ENCODE results near the gene CLN6. TPM values are rescaled to one million over a fixed set of nuclear protein-coding genes. Genes with fewer than 3 reads are reported as not detected.
A peak's percentile ranks its signal among the peaks of the same experiment; 100 is the strongest.
"Not testable (repeated sequence)": the region's sequence is repeated elsewhere in the genome, so short reads cannot be mapped to it uniquely, and the experiment has no call there.

CLN6 gene
- total RNA-seq, 1 experiment from 2014 or later = 76.7 TPM

DNA sequence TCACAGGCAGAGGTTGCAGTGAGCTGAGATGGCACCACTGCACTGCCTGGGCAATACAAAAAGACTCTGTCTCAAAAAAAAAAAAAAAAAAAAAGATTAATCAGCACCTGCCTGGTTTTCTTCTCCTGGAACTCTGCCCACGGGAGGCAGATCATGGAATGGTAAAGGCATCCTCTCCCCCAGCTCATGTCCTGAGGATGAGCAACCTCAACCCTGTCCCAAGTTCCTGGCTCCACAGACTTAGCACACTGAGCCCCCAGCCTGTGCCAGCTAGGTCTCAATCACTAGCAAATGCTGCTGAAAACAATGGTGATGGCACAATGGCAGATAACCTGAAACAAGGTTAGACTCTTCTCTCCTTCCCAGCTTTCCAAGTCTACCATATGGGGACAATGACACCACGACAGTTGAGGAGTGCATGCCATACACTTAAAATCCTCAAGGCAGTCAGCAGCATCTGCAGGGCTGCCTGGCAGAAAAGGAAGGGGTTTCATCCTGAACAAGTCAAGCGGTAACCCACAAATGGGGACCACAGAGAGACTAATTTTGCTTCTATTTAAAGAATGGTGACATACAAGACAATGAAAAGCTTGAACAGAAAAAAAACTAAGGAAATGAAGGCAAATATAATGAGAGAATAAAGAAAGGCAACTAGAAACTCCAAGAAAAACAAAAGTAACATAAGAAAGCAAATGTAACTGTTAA lies 4.8 kb downstream of the CLN6 start:
- DNase-seq = no peak
- H3K36me3 Mint-ChIP-seq (ENCODE audit: insufficient read depth, unreplicated experiment) = peaks cover 10% of the 10 kb centered on the region
- peaks cover 10% of the 10 kb centered on the region for H3K4me1 Mint-ChIP-seq (ENCODE audit: low read depth, unreplicated experiment)
- no peaks in the 10 kb centered on the region for H3K27me3 Mint-ChIP-seq (ENCODE audit: insufficient read depth, unreplicated experiment)
- H3K27ac Mint-ChIP-seq (ENCODE audit: unreplicated experiment) = no peak overlapping the region
- no peaks in the 10 kb centered on the region for H3K27me3 ChIP-seq (replicated peaks; ENCODE audit: control insufficient read depth, insufficient read depth, low read length)
- H3K4me3 ChIP-seq (ENCODE audit: low read depth, low read length) = no peak overlapping the region
- no TSS peak for BruUV-seq (replicated peaks)
- H3K9me3 ChIP-seq = no peaks in the 10 kb centered on the region
- no peak overlapping the region for H3K4me3 Mint-ChIP-seq (ENCODE audit: unreplicated experiment)
- H3K9me3 Mint-ChIP-seq (ENCODE audit: unreplicated experiment) = no peaks in the 10 kb centered on the region
- TF ChIP-seq, protein P1, sequence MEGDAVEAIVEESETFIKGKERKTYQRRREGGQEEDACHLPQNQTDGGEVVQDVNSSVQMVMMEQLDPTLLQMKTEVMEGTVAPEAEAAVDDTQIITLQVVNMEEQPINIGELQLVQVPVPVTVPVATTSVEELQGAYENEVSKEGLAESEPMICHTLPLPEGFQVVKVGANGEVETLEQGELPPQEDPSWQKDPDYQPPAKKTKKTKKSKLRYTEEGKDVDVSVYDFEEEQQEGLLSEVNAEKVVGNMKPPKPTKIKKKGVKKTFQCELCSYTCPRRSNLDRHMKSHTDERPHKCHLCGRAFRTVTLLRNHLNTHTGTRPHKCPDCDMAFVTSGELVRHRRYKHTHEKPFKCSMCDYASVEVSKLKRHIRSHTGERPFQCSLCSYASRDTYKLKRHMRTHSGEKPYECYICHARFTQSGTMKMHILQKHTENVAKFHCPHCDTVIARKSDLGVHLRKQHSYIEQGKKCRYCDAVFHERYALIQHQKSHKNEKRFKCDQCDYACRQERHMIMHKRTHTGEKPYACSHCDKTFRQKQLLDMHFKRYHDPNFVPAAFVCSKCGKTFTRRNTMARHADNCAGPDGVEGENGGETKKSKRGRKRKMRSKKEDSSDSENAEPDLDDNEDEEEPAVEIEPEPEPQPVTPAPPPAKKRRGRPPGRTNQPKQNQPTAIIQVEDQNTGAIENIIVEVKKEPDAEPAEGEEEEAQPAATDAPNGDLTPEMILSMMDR (IDR thresholded peaks at IDR 0.05; ENCODE audit: insufficient read depth in 1 of 2, low read depth in 1 of 2, low read length in 1 of 2, severe bottlenecking in 1 of 2, unreplicated experiment in 1 of 2) = no peak
- H3K36me3 ChIP-seq (ENCODE audit: control insufficient read depth, insufficient read depth, low read length) = no peaks in the 10 kb centered on the region
- intact Hi-C loops (cut with micrococcal nuclease; ENCODE audit: unreplicated experiment) = no loop called here
- CTCF ChIA-PET = no interaction called here
- peaks cover 6% of the 10 kb centered on the region; the same call in 1 of the 2 replicates for H3K4me1 ChIP-seq
- POLR2A ChIA-PET = interaction anchor here (0.5 kb wide), 1 partner anchor 239 kb away, joined by 5 read pairs; no protein-coding TSS in a partner anchor

DNA sequence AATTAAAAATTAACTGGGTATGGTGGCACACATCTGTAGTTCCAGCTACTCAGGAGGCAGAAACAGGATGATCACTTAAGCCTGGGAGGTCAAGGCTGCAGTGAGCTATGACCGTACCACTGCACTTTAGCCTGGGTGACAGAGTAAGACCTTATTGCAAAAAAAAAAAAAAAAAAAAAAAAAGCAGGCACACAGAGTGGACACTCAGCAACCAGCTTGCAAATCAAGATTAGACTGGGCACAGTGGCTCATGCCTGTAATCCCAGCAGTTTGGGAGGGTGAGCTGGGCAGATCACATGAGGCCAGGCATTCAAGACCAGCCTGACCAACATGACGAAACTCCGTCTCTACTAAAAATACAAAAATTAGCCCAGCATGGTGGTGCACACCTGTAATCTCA lies 5.4 kb downstream of the CLN6 start:
- peaks cover 9% of the 10 kb centered on the region for H3K36me3 Mint-ChIP-seq (ENCODE audit: insufficient read depth, unreplicated experiment)
- Histone ChIP-seq H3K4me3 (ENCODE audit: low read depth, low read length) (no peak overlapping the region), H3K27me3 (replicated peaks; ENCODE audit: control insufficient read depth, insufficient read depth, low read length) (no peaks in the 10 kb centered on the region), H3K9me3 (no peaks in the 10 kb centered on the region), H3K4me1 (peaks cover 6% of the 10 kb centered on the region; the same call in 1 of the 2 replicates), H3K36me3 (ENCODE audit: control insufficient read depth, insufficient read depth, low read length) (no peaks in the 10 kb centered on the region)
- no peaks in the 10 kb centered on the region for H3K27me3 Mint-ChIP-seq (ENCODE audit: insufficient read depth, unreplicated experiment)
- no peaks in the 10 kb centered on the region for H3K9me3 Mint-ChIP-seq (ENCODE audit: unreplicated experiment)
- H3K4me1 Mint-ChIP-seq (ENCODE audit: low read depth, unreplicated experiment) = peaks cover 9% of the 10 kb centered on the region
- intact Hi-C loops (cut with micrococcal nuclease; ENCODE audit: unreplicated experiment) = no loop called here
- BruUV-seq (replicated peaks) = no TSS peak
- TF ChIP-seq, protein P1 (IDR thresholded peaks at IDR 0.05; ENCODE audit: insufficient read depth in 1 of 2, low read depth in 1 of 2, low read length in 1 of 2, severe bottlenecking in 1 of 2, unreplicated experiment in 1 of 2) = no peak
- H3K4me3 Mint-ChIP-seq (ENCODE audit: unreplicated experiment) = no peak overlapping the region
- CTCF ChIA-PET = no interaction called here
- no peak overlapping the region for H3K27ac Mint-ChIP-seq (ENCODE audit: unreplicated experiment)
- POLR2A ChIA-PET = interaction anchor here (0.6 kb wide), 1 partner anchor 1190 kb away, joined by 10 read pairs; the partner anchor contains the start of gene KIF23
- peak in 1 of 2 experiments; percentile 12 for DNase-seq

DNA sequence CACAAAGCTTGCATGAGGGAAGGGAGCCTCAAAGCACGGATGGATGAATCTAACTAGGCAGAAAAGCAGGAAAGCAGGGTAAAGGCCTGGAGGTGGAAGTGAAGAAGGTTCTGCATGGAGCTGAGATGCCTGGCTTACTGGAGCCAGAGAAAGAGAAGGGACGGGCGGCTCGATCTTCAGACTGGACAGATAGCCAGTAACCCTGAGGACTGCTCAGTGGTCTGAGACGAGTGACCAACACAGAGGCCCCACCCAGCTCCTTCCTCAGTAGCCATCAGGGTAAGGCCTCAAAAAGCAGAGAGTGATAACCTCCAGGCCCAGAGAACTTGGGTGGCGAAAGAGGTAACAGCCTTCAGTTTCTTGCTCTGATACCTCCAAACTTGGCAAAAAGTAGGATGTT lies 6.4 kb downstream of the CLN6 start:
- peaks cover 18% of the 10 kb centered on the region for H3K36me3 Mint-ChIP-seq (ENCODE audit: insufficient read depth, unreplicated experiment)
- no peaks in the 10 kb centered on the region for H3K9me3 Mint-ChIP-seq (ENCODE audit: unreplicated experiment)
- H3K27me3 ChIP-seq (replicated peaks; ENCODE audit: control insufficient read depth, insufficient read depth, low read length) = no peaks in the 10 kb centered on the region
- H3K27ac Mint-ChIP-seq (ENCODE audit: unreplicated experiment) = peak overlapping the region; percentile 23
- ChIA-PET CTCF (no interaction called here), POLR2A (no interaction called here)
- DNase-seq = peak in 1 of 2 experiments; percentile 3
- H3K4me3 Mint-ChIP-seq (ENCODE audit: unreplicated experiment) = no peak overlapping the region
- peaks cover 6% of the 10 kb centered on the region; the same call in 1 of the 2 replicates for H3K4me1 ChIP-seq
- intact Hi-C loops (cut with micrococcal nuclease; ENCODE audit: unreplicated experiment) = no loop called here
- peaks cover 6% of the 10 kb centered on the region for H3K4me1 Mint-ChIP-seq (ENCODE audit: low read depth, unreplicated experiment)
- BruUV-seq (replicated peaks) = no TSS peak
- TF ChIP-seq, protein P1 (IDR thresholded peaks at IDR 0.05; ENCODE audit: insufficient read depth in 1 of 2, low read depth in 1 of 2, low read length in 1 of 2, severe bottlenecking in 1 of 2, unreplicated experiment in 1 of 2) = no peak
- no peak overlapping the region for H3K4me3 ChIP-seq (ENCODE audit: low read depth, low read length)
- H3K9me3 ChIP-seq = no peaks in the 10 kb centered on the region
- H3K27me3 Mint-ChIP-seq (ENCODE audit: insufficient read depth, unreplicated experiment) = no peaks in the 10 kb centered on the region
- no peaks in the 10 kb centered on the region for H3K36me3 ChIP-seq (ENCODE audit: control insufficient read depth, insufficient read depth, low read length)

DNA sequence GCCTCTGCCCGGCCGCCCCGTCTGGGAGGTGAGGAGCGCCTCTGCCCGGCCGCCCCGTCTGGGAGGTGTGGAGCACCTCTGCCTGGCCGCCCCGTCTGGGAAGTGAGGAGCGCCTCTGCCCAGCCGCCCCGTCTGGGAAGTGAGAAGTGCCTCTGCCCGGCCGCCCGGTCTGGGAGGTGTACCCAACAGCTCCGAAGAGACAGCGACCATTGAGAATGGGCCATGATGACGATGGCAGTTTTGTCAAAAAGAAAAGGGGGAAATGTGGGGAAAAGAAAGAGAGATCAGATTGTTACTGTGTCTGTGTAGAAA lies 7.1 kb downstream of the CLN6 start:
- H3K27me3 ChIP-seq (replicated peaks; ENCODE audit: control insufficient read depth, insufficient read depth, low read length); BruUV-seq (replicated peaks); CTCF ChIA-PET; H3K9me3 Mint-ChIP-seq (ENCODE audit: unreplicated experiment); H3K4me1 ChIP-seq; H3K27ac Mint-ChIP-seq (ENCODE audit: unreplicated experiment); H3K36me3 ChIP-seq (ENCODE audit: control insufficient read depth, insufficient read depth, low read length); H3K4me3 ChIP-seq (ENCODE audit: low read depth, low read length); H3K4me3 Mint-ChIP-seq (ENCODE audit: unreplicated experiment); POLR2A ChIA-PET; intact Hi-C loops (cut with micrococcal nuclease; ENCODE audit: unreplicated experiment); H3K9me3 ChIP-seq; H3K4me1 Mint-ChIP-seq (ENCODE audit: low read depth, unreplicated experiment); H3K27me3 Mint-ChIP-seq (ENCODE audit: insufficient read depth, unreplicated experiment): not testable (repeated sequence)
- peaks cover 25% of the 10 kb centered on the region for H3K36me3 Mint-ChIP-seq (ENCODE audit: insufficient read depth, unreplicated experiment)
- peak in 1 of 2 experiments; percentile 12 for DNase-seq
